K562 (cell line): Measurements from ENCODE around the gene ACSF2.

ENCODE experiments used
- CEBPB ChIP-seq: fragments of 450-650 bp; IDR thresholded peaks from 2 replicates; pipeline ENCODE4 v1.6.1; 2016; ENCODE audit warnings: missing genetic modification characterization, missing compliant biosample characterization
- CTCF ChIP-seq, 3 experiments: IDR thresholded peaks in 2 of 3; conservative IDR thresholded peaks in 1 of 3; 2 replicates each; pipeline ENCODE4 v1.5.1; 2011 to 2012; ENCODE audit warnings: low read length in 3 of 3, mild to moderate bottlenecking in 3 of 3, control low read depth in 2 of 3, improper control_type of control experiment in 1 of 3, inconsistent platforms in 1 of 3, low read depth in 1 of 3, mixed read lengths in 1 of 3, moderate library complexity in 1 of 3; ENCODE audit not compliant: insufficient read depth in 2 of 3
- DPF2 ChIP-seq: fragments of 450-650 bp; IDR thresholded peaks from 2 replicates; pipeline ENCODE4 v1.6.1; 2016
- EZH2 ChIP-seq: IDR thresholded peaks from 2 replicates; pipeline ENCODE4 v1.6.1; 2012; ENCODE audit warnings: low read depth, mild to moderate bottlenecking, inconsistent platforms, low read length, borderline replicate concordance
- HCFC1 ChIP-seq: IDR thresholded peaks from 2 replicates; pipeline ENCODE4 v1.6.1; 2012; ENCODE audit warnings: low read depth, low read length, improper control_type of control experiment
- MTA3 ChIP-seq: fragments of 450-650 bp; formaldehyde crosslinking; IDR thresholded peaks from 2 replicates; pipeline ENCODE4 v1.6.1; 2017; ENCODE audit warnings: mild to moderate bottlenecking, borderline replicate concordance
- NFXL1 ChIP-seq: fragments of 450-650 bp; formaldehyde crosslinking; IDR thresholded peaks from 2 replicates; pipeline ENCODE4 v1.4.0; 2021; ENCODE audit warnings: mild to moderate bottlenecking
- NR1H2 ChIP-seq: sonication (generic); formaldehyde crosslinking; IDR thresholded peaks from 2 replicates; pipeline ENCODE4 v1.4.0; 2020; ENCODE audit warnings: mild to moderate bottlenecking, missing genetic modification reagents
- RCOR1 ChIP-seq, 2 experiments: IDR thresholded peaks; 2 replicates each; pipeline ENCODE4 v1.6.1; 2012; ENCODE audit warnings: low read depth in 2 of 2, low read length in 2 of 2, borderline replicate concordance in 1 of 2, improper control_type of control experiment in 1 of 2
- RFX5 ChIP-seq: IDR thresholded peaks from 2 replicates; pipeline ENCODE4 v1.6.1; 2011; ENCODE audit warnings: low read depth, mild to moderate bottlenecking, improper control_type of control experiment, low read length
- THRA ChIP-seq: fragments of 450-650 bp; IDR thresholded peaks from 2 replicates; pipeline ENCODE4 v1.6.1; 2017; ENCODE audit warnings: mild to moderate bottlenecking, moderate library complexity
- ZKSCAN1 ChIP-seq: fragments of 150-350 bp; IDR thresholded peaks from 2 replicates; pipeline ENCODE4 v1.6.1; 2016; ENCODE audit warnings: low read depth, low read length
- ZNF24 ChIP-seq: fragments of 450-650 bp; IDR thresholded peaks from 2 replicates; pipeline ENCODE4 v1.6.1; 2016
- ZNF561 ChIP-seq: fragments of 450-650 bp; formaldehyde crosslinking; conservative IDR thresholded peaks from 2 replicates; pipeline ENCODE4 v1.4.0; 2020; ENCODE audit warnings: mild to moderate bottlenecking, moderate library complexity

- TF ChIP-seq NR1H2 (CRISPR knock-in tag): no peak
- no peak for TF ChIP-seq ZNF561 (CRISPR knock-in tag)
- TF ChIP-seq DPF2: no peak
- no peak for TF ChIP-seq CTCF (IDR thresholded peaks at IDR 0.05 in 2 of 3, conservative IDR thresholded peaks at IDR 0.05 in 1 of 3; ENCODE audit: insufficient read depth in 2 of 3, low read depth in 1 of 3, low read length in 3 of 3)
- TF ChIP-seq MTA3: no peak
- no peak for TF ChIP-seq RCOR1 (IDR thresholded peaks at IDR 0.05; ENCODE audit: borderline replicate concordance in 1 of 2, low read depth in 2 of 2, low read length in 2 of 2)
- TF ChIP-seq CEBPB (tag): no peak
- no peak for TF ChIP-seq EZH2
- TF ChIP-seq NFXL1 (CRISPR knock-in tag): no peak
- TF ChIP-seq ZNF24: no peak
- TF ChIP-seq RFX5: no peak
- no peak for TF ChIP-seq HCFC1
- TF ChIP-seq ZKSCAN1: no peak
- no peak for TF ChIP-seq THRA
Observed at GRCh38 chr17:50460831-50461526, 35.0 kb downstream of the ACSF2 start.
